Activated CD4-positive, alpha-beta T cell treated with anti-CD3 and anti-CD28 coated beads for 36 hours (primary cell): ENCODE data around the gene GSE1. TPM values are rescaled to one million over a fixed set of nuclear protein-coding genes. Genes with fewer than 3 reads are reported as not detected.

Experiments
- ATAC-seq: fragments of 200-7000 bp; cut with Tn5 transposase; one replicate; pipeline ENCODE4 v1.10.0; 2021; ENCODE audit warnings: mild to moderate bottlenecking, moderate library complexity
- CTCF ChIA-PET: fragments of 350-600 bp; sonication (Branson Sonifier 250); formaldehyde crosslinking; loops from one replicate; lab custom pipeline; 2021; ENCODE audit warnings: antibody characterized with exemption; lab: Charles Lee
- POLR2A ChIA-PET: fragments of 350-600 bp; sonication (Branson Sonifier 250); formaldehyde crosslinking; loops from one replicate; lab custom pipeline; 2021; ENCODE audit warnings: antibody characterized with exemption, inconsistent platforms; lab: Charles Lee
- DNase-seq: peaks from one replicate; pipeline ENCODE4 v3.0.0-alpha.2; 2020
- H3K27ac Mint-ChIP-seq: one replicate; pipeline ENCODE4 v1.8.0; 2021; ENCODE audit warnings: mixed read lengths
- H3K27me3 Mint-ChIP-seq: one replicate; pipeline ENCODE4 v1.8.0; 2021; ENCODE audit warnings: mixed read lengths
- H3K36me3 Mint-ChIP-seq: one replicate; pipeline ENCODE4 v1.8.0; 2021; ENCODE audit warnings: low read depth, mixed read lengths
- H3K4me1 Mint-ChIP-seq: one replicate; pipeline ENCODE4 v1.8.0; 2021; ENCODE audit warnings: mixed read lengths
- H3K4me3 Mint-ChIP-seq: one replicate; pipeline ENCODE4 v1.8.0; 2021; ENCODE audit warnings: mild to moderate bottlenecking, moderate library complexity, mixed read lengths
- H3K9me3 Mint-ChIP-seq: one replicate; pipeline ENCODE4 v1.8.0; 2021; ENCODE audit warnings: low read depth, mixed read lengths
- intact Hi-C, 2 experiments: fragments of 100-400 bp; cut with DNase I in 1 of 2; cut with micrococcal nuclease in 1 of 2; formaldehyde crosslinking; loops; one replicate each; pipeline versions ENCODE4 v1.14.2 to v1.15.1; 2022 to 2024; cut with DNase I, micrococcal nuclease
- total RNA-seq, 2 experiments: library from RNA; stranded (reverse); gene quantifications; one replicate each; pipeline ENCODE4 v1.2.3, GENCODE V29; 2021

GSE1 gene
- total RNA-seq, 2 experiments from 2014 or later: 13.2 to 13.5 TPM

- no peak for DNase-seq
- ChIA-PET POLR2A (interaction anchor here (0.6 kb wide), 1 partner anchor 80 kb away, joined by 4 read pairs; no protein-coding TSS in a partner anchor), CTCF (interaction anchor here (0.6 to 0.9 kb wide), 2 partner anchors 22 to 37 kb away, joined by 3 read pairs; no protein-coding TSS in a partner anchor)
- intact Hi-C loops: loop anchor here in 1 of 2 experiments (5.0 kb wide), 1 partner anchor 101 kb away; no protein-coding TSS in a partner anchor
- no peaks in the 10 kb centered on the region for H3K36me3 Mint-ChIP-seq
- H3K4me1 Mint-ChIP-seq: no peaks in the 10 kb centered on the region
- H3K4me3 Mint-ChIP-seq: no peak overlapping the region
- no peak overlapping the region for H3K27ac Mint-ChIP-seq
- no peak for ATAC-seq
- no peaks in the 10 kb centered on the region for H3K27me3 Mint-ChIP-seq
- H3K9me3 Mint-ChIP-seq: no peaks in the 10 kb centered on the region
These were observed 19.5 kb upstream of the GSE1 start for GRCh38 chr16:85593494-85594221.

- no peak overlapping the region for H3K27ac Mint-ChIP-seq
- no peaks in the 10 kb centered on the region for H3K36me3 Mint-ChIP-seq
- H3K4me1 Mint-ChIP-seq: no peaks in the 10 kb centered on the region
- intact Hi-C loops: loop anchor here in 1 of 2 experiments (5.0 kb wide), 1 partner anchor 102 kb away; no protein-coding TSS in a partner anchor
- ChIA-PET POLR2A (no interaction called here), CTCF (interaction anchor here (0.6 kb wide), 1 partner anchor 180 kb away, joined by 3 read pairs; no protein-coding TSS in a partner anchor)
- no peaks in the 10 kb centered on the region for H3K9me3 Mint-ChIP-seq
- no peak for ATAC-seq
- no peak for DNase-seq
- H3K27me3 Mint-ChIP-seq: no peaks in the 10 kb centered on the region
- H3K4me3 Mint-ChIP-seq: no peak overlapping the region
These were observed 18.7 kb upstream of the GSE1 start for GRCh38 chr16:85594273-85594977.

GRCh38 chr16:85594978-85595661, 18.0 kb upstream of the GSE1 start:
- CTCF ChIA-PET: no interaction called here
- POLR2A ChIA-PET: no interaction called here
- ATAC-seq (no peak), DNase-seq (no peak)
- Mint-ChIP-seq H3K4me3 (no peak overlapping the region), H3K9me3 (no peaks in the 10 kb centered on the region), H3K4me1 (no peaks in the 10 kb centered on the region), H3K27me3 (no peaks in the 10 kb centered on the region), H3K36me3 (no peaks in the 10 kb centered on the region), H3K27ac (no peak overlapping the region)
- intact Hi-C loops: loop anchor here in 1 of 2 experiments (5.0 kb wide), 1 partner anchor 103 kb away; no protein-coding TSS in a partner anchor

- ATAC-seq (no peak), DNase-seq (no peak)
- ChIA-PET POLR2A (no interaction called here), CTCF (interaction anchor here (1.2 kb wide), 1 partner anchor 20 kb away, joined by 3 read pairs; no protein-coding TSS in a partner anchor)
- no peak overlapping the region for H3K4me3 Mint-ChIP-seq
- H3K36me3 Mint-ChIP-seq: no peaks in the 10 kb centered on the region
- intact Hi-C loops: no loop called here
- H3K9me3 Mint-ChIP-seq: no peaks in the 10 kb centered on the region
- H3K27ac Mint-ChIP-seq: no peak overlapping the region
- H3K27me3 Mint-ChIP-seq: no peaks in the 10 kb centered on the region
- no peaks in the 10 kb centered on the region for H3K4me1 Mint-ChIP-seq
These were observed 17.2 kb upstream of the GSE1 start for GRCh38 chr16:85595812-85596502.

GRCh38 chr16:85598141-85598540, 15.0 kb upstream of the GSE1 start:
- DNase-seq: no peak
- H3K4me1 Mint-ChIP-seq: no peaks in the 10 kb centered on the region
- intact Hi-C loops: no loop called here
- H3K9me3 Mint-ChIP-seq: no peaks in the 10 kb centered on the region
- H3K4me3 Mint-ChIP-seq: no peak overlapping the region
- CTCF ChIA-PET: no interaction called here
- no peaks in the 10 kb centered on the region for H3K36me3 Mint-ChIP-seq
- H3K27me3 Mint-ChIP-seq: no peaks in the 10 kb centered on the region
- no peak for ATAC-seq
- POLR2A ChIA-PET: no interaction called here
- no peak overlapping the region for H3K27ac Mint-ChIP-seq

GRCh38 chr16:85600078-85600477, 13.0 kb upstream of the GSE1 start:
- no peaks in the 10 kb centered on the region for H3K36me3 Mint-ChIP-seq
- no peaks in the 10 kb centered on the region for H3K4me1 Mint-ChIP-seq
- H3K27ac Mint-ChIP-seq: no peak overlapping the region
- CTCF ChIA-PET: interaction anchor here (1.2 kb wide), 1 partner anchor 11 kb away, joined by 4 read pairs; no protein-coding TSS in a partner anchor
- no peak overlapping the region for H3K4me3 Mint-ChIP-seq
- no peak for DNase-seq
- no peak for ATAC-seq
- POLR2A ChIA-PET: no interaction called here
- no peaks in the 10 kb centered on the region for H3K27me3 Mint-ChIP-seq
- no peaks in the 10 kb centered on the region for H3K9me3 Mint-ChIP-seq
- intact Hi-C loops: no loop called here

GRCh38 chr16:85600530-85601271, 12.4 kb upstream of the GSE1 start:
- CTCF ChIA-PET: interaction anchor here (0.6 to 2.1 kb wide), 2 partner anchors 10 to 15 kb away, joined by 3 to 7 read pairs; no protein-coding TSS in a partner anchor
- no peaks in the 10 kb centered on the region for H3K36me3 Mint-ChIP-seq
- intact Hi-C loops: no loop called here

GRCh38 chr16:85601272-85601639, 11.9 kb upstream of the GSE1 start:
- CTCF ChIA-PET: interaction anchor here (0.6 to 2.1 kb wide), 2 partner anchors 10 to 15 kb away, joined by 3 to 7 read pairs; no protein-coding TSS in a partner anchor
- H3K27me3 Mint-ChIP-seq: no peaks in the 10 kb centered on the region
- intact Hi-C loops: no loop called here

More at GRCh38 chr16:85600530-85601271, 12.4 kb upstream of the GSE1 start:
- no peak overlapping the region for H3K27ac Mint-ChIP-seq
- POLR2A ChIA-PET: no interaction called here
- no peak for DNase-seq
- no peak overlapping the region for H3K4me3 Mint-ChIP-seq
- no peaks in the 10 kb centered on the region for H3K4me1 Mint-ChIP-seq
- no peaks in the 10 kb centered on the region for H3K27me3 Mint-ChIP-seq
- no peaks in the 10 kb centered on the region for H3K9me3 Mint-ChIP-seq
- no peak for ATAC-seq

GRCh38 chr16:85601730-85602401, 11.3 kb upstream of the GSE1 start:
- POLR2A ChIA-PET: no interaction called here
- Mint-ChIP-seq H3K9me3 (no peaks in the 10 kb centered on the region), H3K27ac (no peak overlapping the region), H3K4me1 (no peaks in the 10 kb centered on the region), H3K27me3 (no peaks in the 10 kb centered on the region), H3K4me3 (no peak overlapping the region), H3K36me3 (no peaks in the 10 kb centered on the region)
- DNase-seq: no peak
- ATAC-seq: no peak
- CTCF ChIA-PET: interaction anchor here (2.1 kb wide), 1 partner anchor 14 kb away, joined by 7 read pairs; no protein-coding TSS in a partner anchor
- intact Hi-C loops: no loop called here

More at GRCh38 chr16:85601272-85601639, 11.9 kb upstream of the GSE1 start:
- DNase-seq (no peak), ATAC-seq (no peak)
- Mint-ChIP-seq H3K9me3 (no peaks in the 10 kb centered on the region), H3K27ac (no peak overlapping the region), H3K4me1 (no peaks in the 10 kb centered on the region), H3K4me3 (no peak overlapping the region), H3K36me3 (no peaks in the 10 kb centered on the region)
- POLR2A ChIA-PET: no interaction called here
